CD4-positive, alpha-beta T cell treated with Interleukin-2 at 100 ng/mL for 4 hours (primary cell): ENCODE results near the gene WDR4.
"Not testable (repeated sequence)": the region's sequence is repeated elsewhere in the genome, so short reads cannot be mapped to it uniquely, and the experiment has no call there.

Experiments
- DNase-seq: peaks from one replicate; pipeline ENCODE4 v3.0.0-alpha.2; 2020; ENCODE audit warnings: low spot score

WDR4 gene

GRCh38 chr21:42815217-42815616 lies 64.1 kb downstream of the WDR4 start:
- no peak for DNase-seq

GRCh38 chr21:42812528-42813241 lies 66.7 kb downstream of the WDR4 start:
- not testable (repeated sequence) for DNase-seq

- DNase-seq = no peak
Measured at GRCh38 chr21:42811960-42812359, 67.4 kb downstream of the WDR4 start.

- no peak for DNase-seq
Measured at GRCh38 chr21:42809577-42810475, 69.5 kb downstream of the WDR4 start.

GRCh38 chr21:42809171-42809570 lies 70.2 kb downstream of the WDR4 start:
- DNase-seq = no peak

- DNase-seq = no peak
Measured at GRCh38 chr21:42807938-42808613, 71.3 kb downstream of the WDR4 start.

- DNase-seq = not testable (repeated sequence)
Measured at GRCh38 chr21:42807293-42807895, 71.9 kb downstream of the WDR4 start.

- no peak for DNase-seq
Measured at GRCh38 chr21:42806509-42807140, 72.7 kb downstream of the WDR4 start.

- DNase-seq = not testable (repeated sequence)
Measured at GRCh38 chr21:42801616-42802015, 77.7 kb downstream of the WDR4 start.

- DNase-seq = no peak
Measured at GRCh38 chr21:42799948-42800347, 79.4 kb downstream of the WDR4 start.

GRCh38 chr21:42799516-42799915 lies 79.8 kb downstream of the WDR4 start:
- DNase-seq = no peak
